ENCODE measurements around the gene C7orf25.

- TF ChIP-seq POLR2AphosphoS5 (IDR thresholded peaks at IDR 0.05) = no peak
- TF ChIP-seq POLR2A (IDR thresholded peaks at IDR 0.05) = no peak
Measured at GRCh38 chr7:42886129-42886528, 25.7 kb downstream of the C7orf25 start.
